Gastrocnemius medialis (tissue), 4 donors: ENCODE results near the gene KAT2A. TPM values are rescaled to one million over a fixed set of nuclear protein-coding genes. Genes with fewer than 3 reads are reported as not detected.
A peak's percentile ranks its signal among the peaks of the same experiment; 100 is the strongest.
"Not testable (repeated sequence)": the region's sequence is repeated elsewhere in the genome, so short reads cannot be mapped to it uniquely, and the experiment has no call there.

Source experiments
- ATAC-seq, 2 donors: fragments of 150-250 bp; one replicate each; pipeline ENCODE4 v1.9.1; 2016
- DNase-seq, 2 donors: peaks; one replicate each; pipeline ENCODE4 v3.0.0-alpha.2; 2019
- H3K27ac ChIP-seq, 4 donors: fragments of 200-600 bp; sonication (generic); 1 replicate in 1 of 4; 2 replicates in 3 of 4; pipeline ENCODE4 v1.5.1; 2016 to 2018; ENCODE audit warnings: mild to moderate bottlenecking in 2 of 4, moderate library complexity in 1 of 4
- H3K27me3 ChIP-seq, 3 donors: fragments of 200-600 bp; sonication (generic) in 2 of 3; 1 replicate in 1 of 3; 2 replicates in 2 of 3; pipeline versions ENCODE4 v1.5.1 to v1.6.0; 2016 to 2019; ENCODE audit warnings: mild to moderate bottlenecking in 1 of 3, moderate library complexity in 1 of 3
- H3K36me3 ChIP-seq, 2 donors: fragments of 200-600 bp; sonication (generic) in 1 of 2; one replicate each; pipeline ENCODE4 v1.5.1; 2017 to 2018
- H3K4me1 ChIP-seq, 2 donors: fragments of 200-600 bp; sonication (generic) in 1 of 2; one replicate each; pipeline ENCODE4 v1.5.1; 2016 to 2017; ENCODE audit warnings: mild to moderate bottlenecking in 2 of 2
- H3K4me3 ChIP-seq, 4 donors: fragments of 200-600 bp; sonication (generic) in 3 of 4; 1 replicate in 1 of 4; 2 replicates in 3 of 4; pipeline ENCODE4 v1.5.1; 2016 to 2019; ENCODE audit warnings: mild to moderate bottlenecking in 2 of 4
- H3K9me3 ChIP-seq, 3 donors: fragments of 200-600 bp; sonication (generic) in 2 of 3; 1 replicate in 1 of 3; 2 replicates in 2 of 3; pipeline ENCODE4 v1.5.1; 2016 to 2019
- POLR2A ChIP-seq, 2 donors: fragments of 450-650 bp; IDR thresholded peaks; one replicate each; pipeline ENCODE4 v1.6.1; 2017; ENCODE audit warnings: antibody characterized with exemption in 2 of 2, mild to moderate bottlenecking in 2 of 2, moderate library complexity in 2 of 2
- in situ Hi-C, 4 donors: fragments of 200-750 bp; cut with MboI; loops; one replicate each; pipeline versions ENCODE4 v1.15.0 to v1.8.0; 2017; ENCODE audit warnings: low sequenced_read_pairs in 4 of 4
- intact Hi-C: fragments of 100-400 bp; cut with DNase I; formaldehyde crosslinking; loops from one replicate; pipeline ENCODE4 v1.15.1; 2023; ENCODE audit warnings: low total_unique reads
- total RNA-seq, 4 donors: library from RNA; depleted of rRNA; stranded (reverse); fragments of >200 nt; gene quantifications; one replicate each; pipeline versions ENCODE4 v1.1.0 to v1.2.3, GENCODE V29; 2016
- TF ChIP-seq, protein P1 (sequence below), 5 experiments: fragments of 450-650 bp in 3 of 5; fragments of 200-600 bp in 2 of 5; sonication (generic) in 2 of 5; IDR thresholded peaks in 4 of 5; conservative IDR thresholded peaks in 1 of 5; 1 replicate in 4 of 5; 2 replicates in 1 of 5; pipeline ENCODE4 v1.5.1; 2016 to 2019; ENCODE audit warnings: antibody characterized with exemption in 5 of 5, mild to moderate bottlenecking in 3 of 5, moderate library complexity in 3 of 5

KAT2A gene
- total RNA-seq, 4 donors from 2014 or later: 1.8 to 15.0 (median 6.3) TPM

DNA sequence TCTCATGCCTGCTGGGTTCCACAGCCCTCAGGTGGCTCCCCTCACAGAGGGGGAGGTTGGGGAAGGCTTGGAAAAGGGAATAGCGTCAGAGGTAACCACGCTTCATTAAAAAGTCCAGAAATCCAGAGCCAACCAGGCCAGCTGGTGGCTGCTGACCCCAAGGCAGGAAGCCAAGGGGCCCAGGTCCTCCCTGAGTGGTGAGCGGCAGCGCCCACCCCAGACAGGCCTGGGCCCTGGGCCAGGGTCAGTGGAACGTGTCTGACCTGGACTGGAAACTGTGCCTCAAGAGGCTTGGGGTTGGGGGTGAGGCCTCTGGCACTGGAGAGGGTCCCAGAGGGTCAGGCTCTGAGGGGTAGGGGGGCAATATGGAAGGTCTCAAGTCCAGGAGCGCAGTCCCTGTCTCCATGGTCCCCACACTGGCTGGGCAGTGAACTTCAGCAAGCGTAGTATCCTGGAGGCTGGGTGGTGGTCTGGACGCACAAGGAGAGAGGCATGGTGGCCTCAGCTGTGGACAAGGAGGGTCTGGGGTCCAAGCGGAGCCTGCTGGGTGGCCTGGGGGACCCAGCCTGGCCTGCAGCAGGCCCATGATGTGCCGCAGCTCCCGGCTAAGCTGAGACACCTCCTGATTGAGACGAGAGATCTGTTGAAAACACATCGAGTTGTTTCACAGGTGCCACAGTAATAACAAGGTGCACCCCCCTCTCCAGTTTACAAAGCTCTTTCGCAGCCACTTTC, 38.8 kb upstream of the KAT2A start:
- no peaks in the 10 kb centered on the region for H3K27me3 ChIP-seq
- H3K27ac ChIP-seq: no peak overlapping the region
- intact Hi-C loops: no loop called here
- DNase-seq (no peak), ATAC-seq (no peak)
- in situ Hi-C loops: no loop called here
- no peaks in the 10 kb centered on the region for H3K36me3 ChIP-seq
- H3K9me3 ChIP-seq: no peaks in the 10 kb centered on the region
- H3K4me1 ChIP-seq: peaks cover 0 to 7% of the 10 kb centered on the region in 2 donors
- TF ChIP-seq, protein P1, sequence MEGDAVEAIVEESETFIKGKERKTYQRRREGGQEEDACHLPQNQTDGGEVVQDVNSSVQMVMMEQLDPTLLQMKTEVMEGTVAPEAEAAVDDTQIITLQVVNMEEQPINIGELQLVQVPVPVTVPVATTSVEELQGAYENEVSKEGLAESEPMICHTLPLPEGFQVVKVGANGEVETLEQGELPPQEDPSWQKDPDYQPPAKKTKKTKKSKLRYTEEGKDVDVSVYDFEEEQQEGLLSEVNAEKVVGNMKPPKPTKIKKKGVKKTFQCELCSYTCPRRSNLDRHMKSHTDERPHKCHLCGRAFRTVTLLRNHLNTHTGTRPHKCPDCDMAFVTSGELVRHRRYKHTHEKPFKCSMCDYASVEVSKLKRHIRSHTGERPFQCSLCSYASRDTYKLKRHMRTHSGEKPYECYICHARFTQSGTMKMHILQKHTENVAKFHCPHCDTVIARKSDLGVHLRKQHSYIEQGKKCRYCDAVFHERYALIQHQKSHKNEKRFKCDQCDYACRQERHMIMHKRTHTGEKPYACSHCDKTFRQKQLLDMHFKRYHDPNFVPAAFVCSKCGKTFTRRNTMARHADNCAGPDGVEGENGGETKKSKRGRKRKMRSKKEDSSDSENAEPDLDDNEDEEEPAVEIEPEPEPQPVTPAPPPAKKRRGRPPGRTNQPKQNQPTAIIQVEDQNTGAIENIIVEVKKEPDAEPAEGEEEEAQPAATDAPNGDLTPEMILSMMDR (IDR thresholded peaks at IDR 0.05 in 4 of 5, conservative IDR thresholded peaks at IDR 0.05 in 1 of 5): no peak
- no peak for TF ChIP-seq POLR2A (IDR thresholded peaks at IDR 0.05)
- H3K4me3 ChIP-seq: no peak overlapping the region

DNA sequence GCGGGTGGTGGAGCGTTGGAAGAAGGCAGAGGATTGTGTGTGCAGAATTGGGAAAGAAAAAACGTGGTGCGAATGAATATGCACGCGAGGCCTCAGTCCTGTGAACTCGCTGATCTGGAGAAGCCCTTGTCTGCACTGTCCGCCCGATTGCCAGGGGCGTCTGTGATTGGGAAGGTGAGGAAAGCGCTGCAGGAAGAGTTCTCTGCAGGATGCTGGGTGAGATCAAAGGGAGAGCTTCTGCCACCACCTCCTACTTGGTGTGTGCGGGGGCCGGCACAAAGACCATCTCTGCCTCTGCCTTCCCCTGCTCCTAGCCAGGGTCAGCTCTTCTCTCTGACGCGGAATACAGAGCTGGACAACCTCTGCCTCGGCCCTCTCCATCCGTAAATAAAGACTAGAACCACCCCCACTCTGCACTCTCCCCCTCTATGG, 34.5 kb upstream of the KAT2A start:
- Histone ChIP-seq H3K36me3 (no peaks in the 10 kb centered on the region), H3K4me3 (peak overlapping the region; percentile 57 to 93 (median 86)), H3K27me3 (no peaks in the 10 kb centered on the region), H3K9me3 (no peaks in the 10 kb centered on the region), H3K4me1 (peaks cover 22 to 25% of the 10 kb centered on the region in 2 donors), H3K27ac (peak overlapping the region; percentile 68 to 94 (median 84))
- intact Hi-C loops (loop anchor here (2.0 kb wide), 1 partner anchor 189 kb away; the partner anchor contains the start of gene CNP), in situ Hi-C loops (no loop called here)
- TF ChIP-seq POLR2A (IDR thresholded peaks at IDR 0.05): no peak
- TF ChIP-seq, protein P1 (IDR thresholded peaks at IDR 0.05 in 4 of 5, conservative IDR thresholded peaks at IDR 0.05 in 1 of 5): no peak
- DNase-seq (no peak), ATAC-seq (no peak)

GRCh38 chr17:42153919-42154742, 33.0 kb upstream of the KAT2A start:
- peak in 1 of 2 donors; percentile 29 for DNase-seq
- peak; percentile 22 to 32 for ATAC-seq
- Histone ChIP-seq H3K36me3 (no peaks in the 10 kb centered on the region), H3K27me3 (no peaks in the 10 kb centered on the region), H3K27ac (peak overlapping the region; percentile 85 to 94 (median 91)), H3K9me3 (no peaks in the 10 kb centered on the region), H3K4me3 (peak overlapping the region; percentile 84 to 93 (median 86)), H3K4me1 (peaks cover 26% of the 10 kb centered on the region in 2 donors)
- TF ChIP-seq, protein P1 (IDR thresholded peaks at IDR 0.05 in 4 of 5, conservative IDR thresholded peaks at IDR 0.05 in 1 of 5): no peak
- no peak for TF ChIP-seq POLR2A (IDR thresholded peaks at IDR 0.05)
- in situ Hi-C loops: no loop called here
- intact Hi-C loops: loop anchor here (2.0 kb wide), 1 partner anchor 187 kb away; the partner anchor contains the start of gene CNP

GRCh38 chr17:42146911-42147607, 25.9 kb upstream of the KAT2A start:
- in situ Hi-C loops (no loop called here), intact Hi-C loops (no loop called here)
- Histone ChIP-seq H3K27me3 (no peaks in the 10 kb centered on the region), H3K4me1 (peaks cover 37 to 55% of the 10 kb centered on the region in 2 donors), H3K27ac (peak overlapping the region; percentile 36 to 87 (median 46)), H3K4me3 (no peak overlapping the region), H3K36me3 (no peaks in the 10 kb centered on the region), H3K9me3 (no peaks in the 10 kb centered on the region)
- DNase-seq: no peak
- ATAC-seq: no peak
- TF ChIP-seq POLR2A (IDR thresholded peaks at IDR 0.05): no peak
- TF ChIP-seq, protein P1 (IDR thresholded peaks at IDR 0.05 in 4 of 5, conservative IDR thresholded peaks at IDR 0.05 in 1 of 5): no peak

GRCh38 chr17:42143138-42143537, 22.0 kb upstream of the KAT2A start:
- DNase-seq (peak in 1 of 2 donors; percentile 86), ATAC-seq (peak; percentile 49 to 77)
- H3K9me3 ChIP-seq, H3K4me3 ChIP-seq, H3K36me3 ChIP-seq, intact Hi-C loops, in situ Hi-C loops, H3K27me3 ChIP-seq: not testable (repeated sequence)
- Histone ChIP-seq H3K27ac (peak overlapping the region; percentile 82 to 92 (median 86)), H3K4me1 (peaks cover 66 to 77% of the 10 kb centered on the region in 2 donors)
